Gastroesophageal sphincter (tissue), 3 donors: ENCODE results near the gene CCSER2.

Source experiments
- EP300 ChIP-seq: sonication (generic); formaldehyde crosslinking; IDR thresholded peaks from one replicate; pipeline ENCODE4 v1.6.1; 2017; ENCODE audit warnings: antibody characterized with exemption, mild to moderate bottlenecking
- POLR2A ChIP-seq, 2 donors: fragments of 450-650 bp; IDR thresholded peaks; one replicate each; pipeline ENCODE4 v1.6.1; 2017; ENCODE audit warnings: antibody characterized with exemption in 2 of 2, mild to moderate bottlenecking in 2 of 2, moderate library complexity in 1 of 2
- POLR2AphosphoS5 ChIP-seq: sonication (generic); formaldehyde crosslinking; IDR thresholded peaks from one replicate; pipeline ENCODE4 v1.6.1; 2017; ENCODE audit warnings: antibody characterized with exemption
- TF ChIP-seq, protein P1 (sequence below), 4 experiments: fragments of 200-600 bp in 2 of 4; fragments of 450-650 bp in 2 of 4; sonication (generic) in 1 of 4; IDR thresholded peaks; one replicate each; pipeline ENCODE4 v1.5.1; 2017 to 2019; ENCODE audit warnings: antibody characterized with exemption in 4 of 4, mild to moderate bottlenecking in 2 of 4, moderate library complexity in 2 of 4

DNA sequence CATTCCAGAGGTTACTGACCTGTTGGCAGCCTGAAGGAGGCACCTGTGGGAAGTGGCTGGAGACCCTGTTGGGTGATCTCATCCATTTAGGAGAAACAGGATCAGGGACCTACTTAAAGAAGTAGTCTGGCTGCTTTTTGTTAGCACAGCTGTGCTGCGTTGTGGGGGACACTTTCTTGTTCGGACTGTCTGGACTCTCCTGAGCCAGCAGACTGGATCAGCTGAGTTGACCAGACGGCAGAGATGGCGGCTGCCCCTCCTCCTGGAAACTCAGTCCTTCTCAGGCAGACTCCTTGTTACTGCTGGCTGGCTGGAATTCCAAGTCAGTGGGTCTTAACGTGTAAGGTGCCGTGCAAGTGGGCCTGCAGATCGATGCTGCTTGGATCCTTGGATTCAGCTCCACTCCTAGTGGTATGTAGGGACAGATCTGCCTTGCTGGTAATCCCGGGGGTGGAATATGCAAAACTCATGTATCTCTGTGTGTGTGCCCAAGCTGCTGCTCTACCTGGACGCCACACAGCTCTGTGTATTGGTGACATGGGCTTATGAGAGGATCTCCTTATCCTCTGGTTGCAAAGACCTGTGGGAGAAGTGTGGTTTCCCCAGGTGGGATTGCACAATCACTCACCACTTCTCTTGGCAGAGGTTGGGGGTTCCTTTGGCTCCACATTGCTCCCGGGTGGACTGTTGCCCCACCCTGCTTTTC lies 87.3 kb downstream of the CCSER2 start:
- TF ChIP-seq, protein P1, sequence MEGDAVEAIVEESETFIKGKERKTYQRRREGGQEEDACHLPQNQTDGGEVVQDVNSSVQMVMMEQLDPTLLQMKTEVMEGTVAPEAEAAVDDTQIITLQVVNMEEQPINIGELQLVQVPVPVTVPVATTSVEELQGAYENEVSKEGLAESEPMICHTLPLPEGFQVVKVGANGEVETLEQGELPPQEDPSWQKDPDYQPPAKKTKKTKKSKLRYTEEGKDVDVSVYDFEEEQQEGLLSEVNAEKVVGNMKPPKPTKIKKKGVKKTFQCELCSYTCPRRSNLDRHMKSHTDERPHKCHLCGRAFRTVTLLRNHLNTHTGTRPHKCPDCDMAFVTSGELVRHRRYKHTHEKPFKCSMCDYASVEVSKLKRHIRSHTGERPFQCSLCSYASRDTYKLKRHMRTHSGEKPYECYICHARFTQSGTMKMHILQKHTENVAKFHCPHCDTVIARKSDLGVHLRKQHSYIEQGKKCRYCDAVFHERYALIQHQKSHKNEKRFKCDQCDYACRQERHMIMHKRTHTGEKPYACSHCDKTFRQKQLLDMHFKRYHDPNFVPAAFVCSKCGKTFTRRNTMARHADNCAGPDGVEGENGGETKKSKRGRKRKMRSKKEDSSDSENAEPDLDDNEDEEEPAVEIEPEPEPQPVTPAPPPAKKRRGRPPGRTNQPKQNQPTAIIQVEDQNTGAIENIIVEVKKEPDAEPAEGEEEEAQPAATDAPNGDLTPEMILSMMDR (IDR thresholded peaks at IDR 0.05): no peak
- TF ChIP-seq POLR2A (IDR thresholded peaks at IDR 0.05) (no peak), EP300 (no peak), POLR2AphosphoS5 (no peak)
